ENCODE results near the gene FOXL2NB.
"Not testable (repeated sequence)": the region's sequence is repeated elsewhere in the genome, so short reads cannot be mapped to it uniquely, and the experiment has no call there.

Gene FOXL2NB

GRCh38 chr3:138946663-138947494 lies at the start of gene FOXL2NB, which contains the start of gene FOXL2:
Gene FOXL2NB, plus strand, starts transcription at chr3:138947217. Its CDS starts 148 bp downstream, at chr3:138947365.
Gene FOXL2, minus strand, starts transcription at chr3:138947137. Its CDS starts 415 bp downstream, at chr3:138946722.
- no peak for DNase-seq

GRCh38 chr3:138898301-138898700 lies 48.7 kb upstream of the FOXL2NB start:
- DNase-seq: no peak

GRCh38 chr3:138898708-138899107 lies 48.3 kb upstream of the FOXL2NB start:
- DNase-seq: no peak

GRCh38 chr3:138899351-138899991 lies 47.5 kb upstream of the FOXL2NB start:
- DNase-seq: no peak

GRCh38 chr3:138901567-138901966 lies 45.5 kb upstream of the FOXL2NB start:
- DNase-seq: no peak

- DNase-seq: no peak
Observed at GRCh38 chr3:138902171-138902570, 44.8 kb upstream of the FOXL2NB start.

GRCh38 chr3:138907539-138907938 lies 39.5 kb upstream of the FOXL2NB start:
- DNase-seq: no peak

GRCh38 chr3:138908846-138909245 lies 38.2 kb upstream of the FOXL2NB start:
- DNase-seq: no peak

GRCh38 chr3:138909904-138910303 lies 37.1 kb upstream of the FOXL2NB start:
- DNase-seq: no peak

- DNase-seq: no peak
Observed at GRCh38 chr3:138911621-138912020, 35.4 kb upstream of the FOXL2NB start.

GRCh38 chr3:138912237-138912636 lies 34.8 kb upstream of the FOXL2NB start:
- DNase-seq: no peak

- DNase-seq: no peak
Observed at GRCh38 chr3:138913766-138914165, 33.3 kb upstream of the FOXL2NB start.

GRCh38 chr3:138914870-138915502 lies 32.0 kb upstream of the FOXL2NB start:
- no peak for DNase-seq

GRCh38 chr3:138915503-138916498 lies 31.2 kb upstream of the FOXL2NB start:
- peak; percentile 80 for DNase-seq

GRCh38 chr3:138916824-138917223 lies 30.2 kb upstream of the FOXL2NB start:
- DNase-seq: no peak

- no peak for DNase-seq
Observed at GRCh38 chr3:138919325-138919724, 27.7 kb upstream of the FOXL2NB start.

- DNase-seq: no peak
Observed at GRCh38 chr3:138921316-138922292, 25.4 kb upstream of the FOXL2NB start.

- DNase-seq: not testable (repeated sequence)
Observed at GRCh38 chr3:138922400-138922799, 24.6 kb upstream of the FOXL2NB start.

GRCh38 chr3:138923531-138923994 lies 23.5 kb upstream of the FOXL2NB start:
- DNase-seq: peak; percentile 46

GRCh38 chr3:138928727-138929372 lies 18.2 kb upstream of the FOXL2NB start:
- no peak for DNase-seq

Measured in NCI-H1092 treated with DMSO at 0.1 percent for 48 hours (cell line).